Kidney glomerular epithelial cell (primary cell): Measurements from ENCODE around the gene OTULIN.
A peak's percentile ranks its signal among the peaks of the same experiment; 100 is the strongest.

ENCODE experiments used
- DNase-seq: peaks from one replicate; lab custom pipeline; 2025; lab: John Stamatoyannopoulos, UW

OTULIN gene

GRCh38 chr5:14721990-14722656 lies 57.6 kb downstream of the OTULIN start:
- no peak for DNase-seq

DNA sequence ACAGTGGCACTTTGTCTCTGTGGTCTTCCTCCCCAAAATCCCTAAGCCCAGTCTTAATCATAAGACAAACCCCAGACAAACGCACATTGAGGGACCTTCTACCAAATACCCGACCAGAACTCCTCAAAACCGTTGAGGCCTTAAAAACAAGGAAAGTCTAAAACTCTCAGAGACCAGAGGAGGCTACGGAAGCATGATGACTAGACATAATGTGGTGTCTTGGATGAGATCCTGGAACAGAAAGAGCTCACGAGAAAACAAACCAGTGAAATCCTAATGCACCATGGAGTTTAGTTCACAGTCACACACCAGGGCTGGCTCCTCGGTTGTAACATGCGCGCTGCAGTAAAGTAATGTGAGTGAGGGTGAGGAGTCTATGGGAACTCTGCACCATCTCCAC lies 58.4 kb downstream of the OTULIN start:
- no peak for DNase-seq

DNA sequence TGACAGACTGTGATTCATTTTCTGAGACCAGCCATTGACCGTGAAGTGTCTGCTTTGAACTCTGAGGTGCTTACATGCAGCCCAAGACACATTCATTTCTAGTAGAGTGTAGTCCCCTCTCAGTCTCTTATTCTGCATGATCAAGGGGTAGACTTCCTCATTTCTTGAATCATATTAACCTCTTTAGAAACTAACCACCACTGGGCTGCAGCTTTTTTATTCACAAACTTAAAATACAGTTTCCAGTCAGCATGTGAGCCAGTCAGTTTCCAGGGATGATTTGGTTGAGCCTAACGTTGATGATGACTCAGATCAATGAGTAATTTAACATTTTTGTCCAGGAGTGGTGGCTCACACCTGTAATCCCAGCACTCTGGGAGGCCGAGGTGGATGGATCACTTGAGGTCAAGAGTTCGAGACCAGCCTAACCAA lies 59.2 kb downstream of the OTULIN start:
- DNase-seq: no peak

DNA sequence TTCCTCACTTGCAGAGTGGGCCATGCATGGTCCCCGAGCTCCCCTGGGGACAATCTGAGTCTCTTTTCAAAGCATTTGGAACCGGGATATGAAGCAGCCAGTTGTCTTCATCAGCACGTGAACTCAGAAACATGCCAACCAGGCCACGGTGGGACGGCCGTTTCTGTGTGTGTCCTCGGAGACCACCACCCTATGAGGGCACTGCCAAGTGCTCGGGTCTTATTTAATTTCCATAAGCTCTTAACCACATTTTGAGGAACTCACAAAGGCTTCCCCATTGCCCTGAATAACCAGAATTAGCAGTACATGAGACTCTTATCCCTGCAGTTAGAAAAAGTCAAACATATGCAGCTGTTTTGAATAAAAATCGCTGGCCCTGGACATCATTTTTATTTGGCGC lies 60.1 kb downstream of the OTULIN start:
- DNase-seq: no peak

DNA sequence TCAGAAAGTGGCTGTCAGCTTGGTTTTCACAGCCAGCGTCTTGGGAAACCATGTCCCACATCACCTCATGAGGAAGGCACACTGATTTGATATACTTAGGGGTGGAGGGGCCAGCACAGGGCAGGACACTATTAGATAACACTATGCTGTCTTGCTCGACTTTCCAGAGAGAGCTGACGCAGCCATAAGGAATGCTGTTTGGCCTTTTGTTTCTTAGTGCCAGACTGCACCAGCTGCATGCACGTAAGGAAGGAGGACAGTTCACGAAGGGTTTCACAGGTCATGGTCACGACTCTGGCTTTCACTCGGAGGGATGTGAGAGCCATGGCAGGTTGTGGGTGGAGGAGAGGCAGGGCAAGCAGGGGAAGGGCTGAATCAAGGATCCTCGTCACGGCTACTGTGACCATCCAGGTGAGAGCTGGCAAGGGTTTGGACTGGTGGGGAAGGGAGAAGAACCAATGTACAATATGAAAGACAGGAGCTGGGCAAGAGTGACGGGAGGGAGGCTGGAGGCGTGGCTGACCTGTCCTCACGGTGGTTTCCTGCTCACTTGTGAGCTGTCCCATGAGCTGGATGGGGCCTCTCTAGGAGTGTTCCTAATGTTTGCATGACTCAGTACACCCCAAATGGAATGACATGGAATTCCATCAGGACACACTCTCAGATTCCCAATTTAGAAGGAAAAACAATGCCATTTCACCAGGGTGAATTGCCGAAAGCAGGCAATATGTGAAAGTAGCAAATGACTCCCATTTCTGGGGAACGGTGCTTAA lies 61.7 kb downstream of the OTULIN start:
- no peak for DNase-seq

- peak; percentile 72 for DNase-seq
These were observed 62.9 kb downstream of the OTULIN start for GRCh38 chr5:14727428-14727865.

GRCh38 chr5:14727928-14728458 lies 63.5 kb downstream of the OTULIN start:
- no peak for DNase-seq

DNA sequence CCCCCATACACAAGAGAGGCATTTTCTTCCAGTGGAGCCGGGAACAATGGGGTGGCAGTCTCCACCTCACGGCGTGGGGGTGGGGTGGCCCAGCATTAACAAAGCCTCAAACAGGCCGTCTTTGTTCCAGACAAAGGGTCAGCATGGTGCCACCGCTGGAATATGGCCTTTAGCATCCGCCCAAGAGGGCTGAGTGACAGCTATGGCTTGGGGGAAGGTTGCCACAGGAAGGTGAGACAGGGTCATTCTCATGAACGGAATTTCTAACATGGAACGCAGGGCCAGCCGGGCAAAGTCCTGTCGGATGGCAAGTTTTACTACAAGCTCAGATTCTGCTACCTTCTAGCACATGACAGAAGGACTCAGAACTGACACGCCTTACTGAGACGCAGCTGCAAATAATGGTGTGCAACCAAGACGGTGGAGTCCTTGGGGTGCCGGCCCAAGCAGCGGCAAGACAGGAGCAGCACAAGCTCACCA lies 64.0 kb downstream of the OTULIN start:
- DNase-seq: no peak

DNA sequence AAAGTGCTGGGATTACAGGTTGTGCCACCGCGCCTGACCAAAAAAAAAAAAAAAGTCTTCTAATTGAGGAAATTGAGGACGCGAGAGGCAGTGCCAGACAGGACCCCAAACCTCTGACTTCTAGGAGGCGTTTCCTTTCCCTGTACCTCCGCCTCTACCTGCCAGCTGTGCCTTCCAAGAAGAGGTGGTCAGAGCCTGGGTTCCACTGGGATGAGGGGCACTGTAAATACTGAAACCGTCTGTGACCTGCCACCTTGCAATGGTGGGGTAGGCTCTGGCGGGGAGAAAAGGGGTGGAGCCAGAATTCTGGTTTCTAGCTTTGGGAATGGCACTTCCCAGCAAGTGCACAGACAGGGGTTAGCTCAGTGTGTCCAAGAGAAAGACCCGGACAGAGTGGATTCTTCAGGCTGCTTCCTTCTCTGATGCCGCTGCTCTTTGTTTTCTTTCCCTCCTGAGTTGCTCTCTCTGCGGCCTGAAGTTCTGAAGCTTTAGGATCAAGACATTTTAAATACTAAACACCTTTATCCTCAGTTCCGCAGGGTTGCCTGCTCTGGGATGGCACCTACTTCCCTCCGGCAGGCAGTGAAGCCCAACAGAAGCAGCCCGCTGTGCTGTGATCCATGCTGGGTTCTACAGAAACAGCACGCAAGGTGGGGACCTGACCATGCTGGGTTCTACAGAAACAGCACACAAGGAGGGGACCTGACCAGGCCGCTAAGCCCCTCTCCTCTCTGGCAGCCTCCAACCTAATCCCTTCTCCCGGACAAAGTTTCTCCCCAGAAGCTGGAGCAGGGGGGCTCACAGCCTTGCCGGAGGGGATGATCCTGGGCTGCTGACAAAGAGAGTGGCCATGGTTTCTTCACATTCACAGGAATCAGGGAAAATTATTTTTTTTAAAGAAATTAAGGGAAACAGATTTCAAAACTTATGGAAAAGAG lies 65.2 kb downstream of the OTULIN start:
- DNase-seq: no peak

DNA sequence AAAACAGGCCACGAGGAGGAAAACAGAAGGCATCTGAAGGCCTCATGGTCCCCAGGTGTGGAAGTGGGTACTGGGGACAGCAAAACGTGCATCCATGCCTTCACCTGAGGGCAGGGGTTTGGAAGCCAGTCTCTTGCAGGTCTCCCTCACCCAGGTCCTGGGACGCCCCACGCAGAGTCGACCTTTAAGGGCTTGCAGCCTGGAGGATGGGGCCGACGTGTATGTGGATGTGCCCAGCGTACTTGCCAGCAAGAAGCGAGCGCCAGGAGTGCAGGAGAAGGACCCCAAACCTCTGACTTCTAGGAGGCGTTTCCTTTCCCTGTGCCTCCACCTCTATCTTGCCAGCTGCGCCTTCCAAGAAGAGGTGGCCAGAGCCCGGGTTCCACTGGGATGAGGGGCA lies 65.9 kb downstream of the OTULIN start:
- DNase-seq: no peak

- DNase-seq: no peak
These were observed 66.4 kb downstream of the OTULIN start for GRCh38 chr5:14730881-14731280.

DNA sequence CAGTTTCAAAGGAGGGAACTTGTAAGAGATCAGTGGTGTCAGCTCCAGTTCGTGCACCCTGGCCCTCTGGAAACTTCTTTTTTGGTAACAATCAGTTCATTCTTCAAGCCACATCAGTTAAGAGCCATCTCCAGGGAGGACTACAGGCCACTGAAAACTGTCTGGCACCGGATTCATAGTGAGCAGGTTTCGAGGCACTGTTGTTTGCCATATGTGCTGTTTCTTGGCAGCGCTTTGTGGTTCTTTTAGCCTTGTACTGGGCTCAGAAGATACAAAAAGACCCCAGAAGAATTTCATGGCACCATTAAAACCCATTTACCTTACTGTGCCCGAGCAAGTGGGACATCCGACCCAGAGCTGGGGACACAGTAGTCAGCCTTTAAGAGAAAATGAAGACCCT lies 68.5 kb downstream of the OTULIN start:
- no peak for DNase-seq

DNA sequence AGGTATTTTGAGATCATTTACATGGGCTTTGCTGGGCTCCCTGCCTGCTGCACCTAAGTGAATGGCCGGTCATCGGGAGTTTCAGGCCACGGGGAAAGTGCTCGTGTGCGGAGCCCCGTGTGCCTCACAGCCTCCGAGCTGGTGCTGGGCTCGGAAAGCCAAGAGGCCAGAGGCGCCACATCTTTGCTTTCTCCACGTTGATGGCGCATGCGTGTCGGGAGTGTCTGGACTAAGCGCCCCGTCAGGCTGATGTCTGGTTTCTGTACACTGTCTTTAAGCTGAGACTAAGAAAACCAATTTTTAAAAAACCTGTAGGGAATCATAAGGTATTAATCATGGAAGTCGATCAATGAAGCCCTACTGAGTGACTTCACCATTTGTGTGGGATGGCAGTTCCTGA lies 69.1 kb downstream of the OTULIN start:
- no peak for DNase-seq

DNA sequence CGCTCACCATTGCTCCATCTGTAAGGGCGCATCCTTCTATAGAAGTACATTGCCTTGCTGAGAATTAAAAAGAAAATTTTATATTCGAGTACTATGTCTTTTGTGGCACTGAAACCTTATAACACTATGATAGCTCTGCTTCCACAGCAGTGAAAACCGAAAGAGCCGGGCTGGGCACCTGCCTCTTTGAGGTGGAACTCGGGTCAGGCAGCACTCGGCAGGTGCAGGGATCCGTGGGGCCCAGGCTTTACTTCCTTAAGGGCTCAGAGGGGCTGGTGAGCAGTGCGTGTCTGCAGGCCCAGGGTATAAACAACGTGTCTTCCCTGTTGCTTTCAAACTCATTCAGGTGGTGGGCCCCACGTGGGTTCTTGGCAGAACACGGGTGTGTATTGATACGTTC lies 69.9 kb downstream of the OTULIN start:
- no peak for DNase-seq

GRCh38 chr5:14735944-14736343 lies 71.4 kb downstream of the OTULIN start:
- no peak for DNase-seq

DNA sequence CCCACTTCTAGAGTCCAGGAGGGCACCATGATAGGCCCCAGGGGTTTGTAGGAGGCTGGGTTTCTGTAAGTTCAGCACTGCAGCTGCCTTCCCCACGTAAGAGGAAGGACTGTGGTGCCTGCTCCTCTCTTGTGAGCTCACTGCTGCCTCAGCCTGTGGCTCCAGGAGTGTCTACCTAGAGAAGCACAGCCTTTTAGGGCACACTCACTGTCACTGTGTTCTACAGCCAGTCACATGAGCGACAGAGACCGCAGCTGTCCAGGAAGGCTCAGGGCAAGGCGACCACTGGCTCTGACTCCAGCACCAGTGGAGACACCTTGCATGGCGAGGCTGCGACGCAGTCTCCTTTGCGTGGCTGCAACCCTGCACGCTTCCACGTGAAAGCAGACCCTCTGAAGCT lies 72.8 kb downstream of the OTULIN start:
- no peak for DNase-seq

- DNase-seq: no peak
These were observed 73.5 kb downstream of the OTULIN start for GRCh38 chr5:14738050-14738449.

DNA sequence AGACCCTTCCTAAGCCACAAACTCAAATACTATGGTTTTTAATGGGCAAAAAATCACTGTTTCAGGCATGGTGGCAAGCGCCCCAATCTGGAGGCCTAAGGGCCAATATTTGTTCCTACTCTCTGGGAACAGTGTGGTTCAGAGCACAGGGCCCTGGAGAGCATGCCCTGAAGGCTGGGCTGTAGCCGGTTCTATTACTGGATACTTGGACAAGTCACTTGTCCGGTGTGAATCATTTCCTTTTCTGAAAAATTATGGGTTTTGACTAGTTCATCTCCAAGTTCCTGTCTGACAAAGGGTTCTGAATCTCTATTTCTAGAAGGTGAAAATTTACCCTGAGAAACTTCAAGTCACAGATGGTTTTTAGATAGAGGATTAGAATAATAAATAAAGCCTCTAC lies 75.0 kb downstream of the OTULIN start:
- no peak for DNase-seq

DNA sequence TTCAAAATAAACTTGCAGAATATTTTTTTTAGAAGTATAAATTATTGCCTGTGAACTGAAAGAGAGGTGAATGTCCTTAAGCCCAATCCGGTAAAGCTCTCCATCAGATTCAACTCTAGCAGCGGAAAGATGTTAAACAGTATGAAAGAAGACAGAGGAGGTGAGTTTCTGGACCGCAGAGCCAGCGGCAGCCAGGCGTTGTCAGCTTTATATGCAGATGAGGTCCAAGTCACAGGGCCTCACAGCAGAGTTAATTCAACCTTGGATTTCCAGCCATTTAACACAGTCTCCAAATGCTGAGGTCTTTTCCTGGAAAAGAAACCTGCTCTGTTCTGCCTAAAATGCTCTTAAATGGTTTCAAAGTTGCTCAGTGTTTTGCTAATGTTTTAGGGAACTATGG lies 75.5 kb downstream of the OTULIN start:
- no peak for DNase-seq

DNA sequence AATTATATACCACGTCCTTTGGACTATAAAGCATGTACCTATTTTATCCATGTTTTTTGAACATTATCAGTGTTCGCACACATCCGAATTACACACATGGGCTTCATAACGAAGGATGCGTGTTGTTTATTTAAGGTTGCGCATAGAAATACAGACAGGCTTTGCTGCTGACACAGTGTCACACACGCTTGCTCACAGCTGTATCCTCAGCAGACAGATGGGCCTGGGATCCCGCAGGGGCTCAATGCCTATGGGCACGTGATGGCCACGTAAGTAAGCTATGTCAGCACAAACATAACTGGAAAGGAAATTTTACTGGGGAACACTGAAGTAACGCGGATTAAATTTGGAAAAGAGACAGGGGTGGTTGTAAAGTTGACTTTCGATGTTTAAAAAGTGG lies 76.6 kb downstream of the OTULIN start:
- no peak for DNase-seq

- no peak for DNase-seq
These were observed 77.4 kb downstream of the OTULIN start for GRCh38 chr5:14741801-14742440.

DNA sequence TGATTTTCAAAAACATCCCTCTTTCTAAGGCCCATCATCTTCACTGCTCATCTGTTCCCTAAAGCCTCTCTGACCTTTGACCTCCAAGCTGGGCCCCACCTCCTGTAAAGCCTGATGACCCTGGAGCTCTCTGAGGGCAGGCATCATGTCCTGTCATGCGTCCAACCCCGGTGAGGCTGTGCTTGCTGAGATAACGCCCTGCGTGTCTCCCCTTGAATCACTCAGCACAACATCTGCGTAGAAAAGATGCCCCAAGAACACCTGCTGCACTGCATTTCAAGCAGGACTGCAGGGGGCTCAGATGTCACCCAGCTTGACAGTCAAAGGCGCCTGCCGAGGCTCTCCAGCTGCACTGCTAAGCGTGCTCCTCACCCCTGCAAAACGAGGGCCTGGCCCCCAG lies 78.0 kb downstream of the OTULIN start:
- no peak for DNase-seq
